ENCODE results near the gene ATOH8. TPM values are rescaled to one million over a fixed set of nuclear protein-coding genes. Genes with fewer than 3 reads are reported as not detected.

The ATOH8 gene
- polyA plus RNA-seq, 4 donors = 14.2 to 18.6 (median 16.7) TPM

GRCh38 chr2:85750587-85751575 lies 2.9 kb upstream of the ATOH8 start:
- no peak for DNase-seq (ENCODE audit: low read depth in 4 of 4, low spot score in 2 of 4)

- no peak for DNase-seq (ENCODE audit: low read depth in 4 of 4, low spot score in 2 of 4)
Measured at GRCh38 chr2:85751627-85752026, 2.2 kb upstream of the ATOH8 start.

DNA sequence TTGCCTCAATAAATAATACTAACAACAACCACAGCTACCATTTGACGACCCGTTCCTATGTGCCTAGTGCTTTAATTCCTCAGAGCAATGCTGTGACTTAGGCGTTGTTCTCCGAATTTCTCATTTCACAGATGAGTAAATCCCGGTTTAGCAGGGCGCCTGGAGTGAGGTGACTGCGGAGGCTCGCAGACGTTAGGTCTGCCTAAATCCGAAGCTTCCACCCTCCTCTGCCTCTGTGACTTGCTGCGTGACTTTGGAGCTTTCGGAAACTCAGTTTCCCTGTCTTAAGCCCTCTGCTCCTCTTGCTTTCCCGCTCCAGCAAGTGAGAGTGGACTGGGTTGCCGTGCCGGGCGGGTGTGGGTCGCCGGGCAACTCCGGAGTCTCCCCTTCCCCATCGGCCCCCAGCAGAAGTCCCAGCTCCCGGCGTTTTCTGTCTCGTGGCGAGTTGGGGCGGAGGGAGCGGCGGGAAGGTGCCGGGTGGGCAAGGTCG lies 711 bp upstream of the ATOH8 start:
- DNase-seq (ENCODE audit: low read depth in 4 of 4, low spot score in 2 of 4) = no peak

- no peak for DNase-seq (ENCODE audit: low read depth in 4 of 4, low spot score in 2 of 4)
Measured at GRCh38 chr2:85754313-85755095, 713 bp downstream of the ATOH8 start.

DNA sequence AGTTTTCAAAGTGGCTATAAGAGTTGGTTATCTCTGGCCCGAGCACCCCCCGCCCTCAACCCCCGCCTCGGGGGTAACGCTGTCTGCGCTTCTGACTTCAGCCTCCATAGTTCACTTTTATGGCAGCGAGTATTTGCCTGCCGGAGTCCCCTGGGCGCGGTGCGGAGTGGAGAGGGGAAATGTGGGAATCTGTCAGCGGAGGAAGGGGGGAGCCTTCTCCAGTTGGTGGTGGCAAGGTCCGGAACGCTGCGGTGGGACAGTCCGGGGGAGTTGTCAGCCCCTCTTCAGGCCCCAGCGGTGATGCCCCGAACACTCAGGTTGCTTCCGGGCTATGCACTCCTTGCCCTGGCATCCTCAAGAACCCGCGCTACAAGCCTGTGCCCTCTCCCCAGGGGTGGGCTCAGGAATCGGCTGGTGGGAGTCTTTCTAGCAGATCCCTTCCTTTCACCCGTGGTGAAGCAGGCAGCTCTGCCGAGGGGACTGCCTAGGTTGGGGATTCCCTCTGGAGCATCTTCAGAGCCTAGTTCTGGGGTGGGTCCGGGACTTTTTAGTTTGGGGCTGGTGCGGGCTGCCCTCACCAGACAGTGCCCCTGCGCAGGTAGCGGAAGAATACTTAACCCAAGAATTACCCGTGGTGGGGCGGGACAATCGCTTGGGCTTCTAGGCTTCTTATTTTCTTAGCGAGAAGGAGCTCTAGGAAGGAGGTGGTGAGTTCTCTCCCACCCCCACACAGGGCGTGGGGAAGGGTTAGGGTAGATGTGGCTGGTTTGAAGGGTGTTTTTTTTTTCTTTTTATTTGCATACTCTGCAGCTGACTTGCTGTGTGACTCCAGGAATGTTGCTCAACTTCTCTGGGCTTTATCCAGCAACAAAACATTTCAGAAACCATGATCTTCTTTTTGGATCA lies 1.6 kb downstream of the ATOH8 start:
- DNase-seq (ENCODE audit: low read depth in 4 of 4, low spot score in 2 of 4) = no peak

DNA sequence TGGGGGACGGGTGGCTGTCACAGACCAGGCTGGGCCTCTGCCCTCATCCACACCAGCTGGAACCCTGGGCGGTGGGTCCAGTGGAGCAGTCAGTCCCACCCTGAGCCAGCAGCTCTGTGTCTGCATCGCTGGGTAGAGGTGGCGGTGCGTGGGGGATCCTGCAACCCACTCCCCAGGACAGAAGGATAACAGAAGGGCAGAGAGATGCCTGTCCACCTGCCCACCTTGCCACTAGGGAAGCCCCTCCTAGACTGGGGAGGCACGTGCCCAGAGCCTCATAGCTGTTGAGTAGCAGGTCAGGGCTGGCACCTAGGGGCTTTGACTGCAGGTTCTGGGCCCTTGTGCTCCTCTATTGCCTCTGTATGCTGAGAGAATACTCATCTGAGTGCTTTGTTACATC lies 2.4 kb downstream of the ATOH8 start:
- no peak for DNase-seq (ENCODE audit: low read depth in 4 of 4, low spot score in 2 of 4)

DNA sequence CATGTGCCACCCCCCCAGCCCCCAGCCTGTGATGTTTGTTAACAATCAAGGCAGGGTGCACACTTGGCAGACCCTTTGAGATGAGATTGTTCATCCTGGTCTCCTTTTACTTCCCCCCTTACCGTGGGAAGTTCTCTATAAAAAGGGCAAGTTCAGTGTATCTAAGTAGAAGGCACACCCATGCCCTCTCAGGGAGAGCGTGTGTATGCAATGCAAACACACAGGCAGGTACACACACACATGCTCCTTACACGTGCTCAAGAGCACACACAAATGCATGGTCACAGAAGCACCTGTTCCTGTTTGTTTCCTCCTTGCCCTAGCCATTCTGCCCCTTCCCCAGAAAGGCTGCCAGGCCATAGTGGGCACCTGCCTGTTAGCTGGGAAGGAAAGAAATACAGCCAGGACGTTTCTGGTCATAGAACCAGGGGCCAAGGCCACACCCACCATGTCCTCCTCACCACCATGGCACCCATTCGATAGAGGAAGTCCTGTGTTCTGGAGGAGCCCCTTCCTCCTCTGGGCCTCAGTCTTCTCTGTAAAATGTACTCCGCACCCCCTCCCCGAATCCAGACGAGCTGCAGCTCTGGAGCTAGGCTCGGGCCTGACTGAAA lies 3.1 kb downstream of the ATOH8 start:
- no peak for DNase-seq (ENCODE audit: low read depth in 4 of 4, low spot score in 2 of 4)

- no peak for DNase-seq (ENCODE audit: low read depth in 4 of 4, low spot score in 2 of 4)
Measured at GRCh38 chr2:85757860-85758259, 4.1 kb downstream of the ATOH8 start.

- no peak for DNase-seq (ENCODE audit: low read depth in 4 of 4, low spot score in 2 of 4)
Measured at GRCh38 chr2:85758361-85759256, 4.8 kb downstream of the ATOH8 start.

- no peak for DNase-seq (ENCODE audit: low read depth in 4 of 4, low spot score in 2 of 4)
Measured at GRCh38 chr2:85759257-85759613, 5.4 kb downstream of the ATOH8 start.

GRCh38 chr2:85760371-85760770 lies 6.6 kb downstream of the ATOH8 start:
- DNase-seq (ENCODE audit: low read depth in 4 of 4, low spot score in 2 of 4) = no peak

DNA sequence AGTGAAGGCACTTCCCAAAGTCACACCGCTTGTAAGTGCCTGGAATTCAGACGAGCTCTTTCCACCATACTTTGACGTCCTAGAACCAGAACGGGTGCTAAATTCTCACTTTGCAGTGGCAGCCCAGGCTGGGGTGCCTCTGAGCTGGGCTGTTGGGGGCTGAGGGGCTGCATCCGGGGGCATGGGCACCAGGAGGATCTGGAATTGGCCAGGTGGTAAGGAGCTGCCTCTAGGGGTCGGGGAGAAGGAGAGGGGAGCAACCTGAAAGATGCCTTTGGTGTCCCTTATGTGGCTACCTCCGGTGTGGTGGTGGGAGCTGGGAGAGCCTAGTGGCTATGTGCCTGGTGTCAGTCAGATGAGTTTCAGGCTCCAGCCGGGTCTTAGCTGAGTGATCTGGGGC lies 7.1 kb downstream of the ATOH8 start:
- no peak for DNase-seq (ENCODE audit: low read depth in 4 of 4, low spot score in 2 of 4)

- no peak for DNase-seq (ENCODE audit: low read depth in 4 of 4, low spot score in 2 of 4)
Measured at GRCh38 chr2:85761512-85761944, 7.7 kb downstream of the ATOH8 start.

DNA sequence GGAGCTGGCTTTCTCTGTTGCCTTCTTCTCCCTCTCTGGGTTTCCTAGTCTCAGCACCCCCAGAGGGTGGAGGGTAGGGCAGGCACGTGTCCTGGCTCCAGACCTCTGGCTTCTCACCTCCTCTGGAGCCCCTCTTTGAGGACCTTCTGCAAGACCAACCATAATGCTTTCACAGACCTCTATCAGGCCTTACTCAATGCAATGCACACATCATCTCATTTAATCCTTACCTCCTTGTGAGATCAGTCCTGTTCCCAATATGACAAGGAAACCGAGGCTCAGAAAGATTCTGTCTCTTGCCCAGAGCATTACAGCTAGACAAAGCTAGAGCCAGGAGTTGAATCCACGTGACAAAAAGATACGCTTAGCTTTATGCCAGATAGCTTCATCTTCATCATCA lies 8.2 kb downstream of the ATOH8 start:
- no peak for DNase-seq (ENCODE audit: low read depth in 4 of 4, low spot score in 2 of 4)

DNA sequence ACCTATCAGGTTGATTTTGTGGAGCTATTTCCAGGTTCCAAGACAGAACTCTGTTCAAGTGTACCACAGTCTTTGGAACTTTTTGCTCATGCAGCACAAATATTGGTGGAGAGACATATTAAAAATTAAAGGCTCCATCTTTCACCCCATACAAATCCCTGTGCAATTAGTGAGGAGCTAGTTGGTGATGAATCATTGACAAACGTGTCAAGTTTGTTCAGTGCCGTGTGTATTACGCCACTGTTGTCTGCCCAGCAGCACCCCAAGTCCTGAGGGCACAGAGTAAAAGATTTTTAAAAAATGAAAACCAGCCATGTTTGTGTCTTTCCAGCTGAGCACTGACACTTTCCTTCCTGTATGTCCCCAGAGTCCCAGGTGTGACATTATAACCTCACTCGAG lies 9.3 kb downstream of the ATOH8 start:
- no peak for DNase-seq (ENCODE audit: low read depth in 4 of 4, low spot score in 2 of 4)

- no peak for DNase-seq (ENCODE audit: low read depth in 4 of 4, low spot score in 2 of 4)
Measured at GRCh38 chr2:85763831-85764230, 10.0 kb downstream of the ATOH8 start.

DNA sequence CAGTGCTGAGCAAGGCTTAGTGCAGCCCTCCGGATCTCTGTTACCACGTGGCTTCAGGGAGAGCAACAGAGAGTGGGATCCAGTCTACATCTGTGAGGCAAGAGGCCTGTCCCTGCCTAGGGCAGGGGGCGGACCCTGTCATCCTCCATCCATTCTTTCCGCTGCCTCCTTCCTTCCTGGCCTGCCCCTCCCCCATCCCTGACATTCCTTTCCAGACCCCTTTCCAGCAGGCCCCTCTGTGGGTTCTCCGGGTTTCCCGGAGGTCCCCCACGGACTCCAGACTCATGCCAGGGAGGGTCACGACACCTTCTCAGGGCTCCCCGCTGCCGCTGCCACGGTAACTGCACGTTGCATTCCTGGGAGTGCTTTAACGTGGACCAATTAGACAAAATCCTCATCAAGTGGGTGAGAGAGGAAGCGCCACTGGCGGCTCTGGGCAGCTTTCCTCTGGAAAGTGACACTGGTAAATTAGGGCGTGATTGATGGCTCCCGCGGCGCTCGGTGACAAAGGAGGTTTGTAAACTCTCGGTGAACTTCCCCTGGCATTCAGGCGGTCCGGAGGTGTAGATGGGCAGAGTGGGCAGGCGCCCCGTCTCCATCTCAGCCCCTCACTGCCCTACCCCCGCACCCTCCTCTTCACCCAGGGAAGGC lies 11.4 kb downstream of the ATOH8 start:
- no peak for DNase-seq (ENCODE audit: low read depth in 4 of 4, low spot score in 2 of 4)

GRCh38 chr2:85766229-85766628 lies 12.4 kb downstream of the ATOH8 start:
- no peak for DNase-seq (ENCODE audit: low read depth in 4 of 4, low spot score in 2 of 4)
